SK-N-SH (cell line): ENCODE data around the gene IQSEC1. TPM values are rescaled to one million over a fixed set of nuclear protein-coding genes. Genes with fewer than 3 reads are reported as not detected.

Experiments used
- CTCF ChIA-PET: fragments of 300-600, 350-600 bp; formaldehyde crosslinking; extraction: SDS; loops from one replicate; lab custom pipeline; 2021; lab: Yijun Ruan, JAX
- POLR2A ChIA-PET: fragments of 350-600 bp; sonication (Branson Sonifier 250); formaldehyde crosslinking; extraction: SDS; loops from one replicate; lab custom pipeline; 2020; ENCODE audit warnings: antibody characterized with exemption, inconsistent platforms; lab: Yijun Ruan, JAX
- DNase-seq: peaks from one replicate; pipeline ENCODE4 v3.0.0; 2012
- H2AFZ ChIP-seq: fragments of 200-600 bp; sonication (generic); 2 replicates; pipeline ENCODE4 v1.8.1; 2016; ENCODE audit warnings: antibody characterized with exemption, mild to moderate bottlenecking, low read depth
- H3F3A ChIP-seq: fragments of 200-600 bp; sonication (generic); replicated peaks from 2 replicates; pipeline ENCODE3; 2016; ENCODE audit warnings: antibody characterized with exemption, mild to moderate bottlenecking; ENCODE audit not compliant: insufficient read depth
- H3K27ac ChIP-seq, 2 experiments: fragments of 200-500 bp in 1 of 2; fragments of 200-600 bp in 1 of 2; sonication (Bioruptor generic) in 1 of 2; sonication (generic), shearing (Covaris generic) in 1 of 2; 2 replicates each; pipeline versions ENCODE4 v1.5.1 to v1.6.1; 2014 to 2016; ENCODE audit warnings: low read depth in 2 of 2, inconsistent platforms in 1 of 2, low read length in 1 of 2, mild to moderate bottlenecking in 1 of 2, mixed read lengths in 1 of 2
- H3K27me3 ChIP-seq: fragments of 200-600 bp; sonication (generic), shearing (Covaris generic); 2 replicates; pipeline ENCODE4 v1.6.1; 2016; ENCODE audit warnings: mixed run types; ENCODE audit not compliant: insufficient read depth
- H3K36me3 ChIP-seq, 2 experiments: fragments of 200-500 bp in 1 of 2; fragments of 200-600 bp in 1 of 2; sonication (Bioruptor generic) in 1 of 2; sonication (generic) in 1 of 2; replicated peaks in 1 of 2; 2 replicates each; pipeline versions ENCODE3 to v1.5.1; 2014 to 2016; ENCODE audit warnings: low read length in 1 of 2, mild to moderate bottlenecking in 1 of 2; ENCODE audit not compliant: insufficient read depth in 2 of 2, control insufficient read depth in 1 of 2
- H3K4me1 ChIP-seq, 2 experiments: fragments of 200-500 bp in 1 of 2; fragments of 200-600 bp in 1 of 2; sonication (Bioruptor generic) in 1 of 2; sonication (generic), shearing (Covaris generic) in 1 of 2; 2 replicates each; pipeline versions ENCODE4 v1.5.1 to v1.6.1; 2014 to 2016; ENCODE audit warnings: low read depth in 1 of 2, low read length in 1 of 2, mixed run types in 1 of 2; ENCODE audit not compliant: insufficient read depth in 2 of 2, control insufficient read depth in 1 of 2
- H3K4me2 ChIP-seq: fragments of 200-600 bp; sonication (generic), shearing (Covaris generic); 2 replicates; pipeline ENCODE4 v1.6.1; 2017; ENCODE audit warnings: mixed run types
- H3K4me3 ChIP-seq, 2 experiments: fragments of 200-500 bp in 1 of 2; fragments of 200-600 bp in 1 of 2; sonication (Bioruptor generic) in 1 of 2; sonication (generic), shearing (Covaris generic) in 1 of 2; 2 replicates each; pipeline versions ENCODE4 v1.5.1 to v1.8.1; 2014 to 2016; ENCODE audit warnings: low read depth in 2 of 2, inconsistent platforms in 1 of 2, low read length in 1 of 2, mild to moderate bottlenecking in 1 of 2, mixed read lengths in 1 of 2, moderate library complexity in 1 of 2
- H3K79me2 ChIP-seq: fragments of 200-600 bp; sonication (generic); 2 replicates; pipeline ENCODE4 v1.8.1; 2017; ENCODE audit warnings: mild to moderate bottlenecking; ENCODE audit not compliant: insufficient read depth
- H3K9ac ChIP-seq: fragments of 200-600 bp; sonication (generic); 2 replicates; pipeline ENCODE4 v1.6.1; 2017; ENCODE audit warnings: mixed run types
- H3K9me2 ChIP-seq: fragments of 200-600 bp; sonication (generic); 2 replicates; pipeline ENCODE4 v1.6.1; 2017; ENCODE audit warnings: mixed run types
- H3K9me3 ChIP-seq: fragments of 200-600 bp; sonication (generic); 2 replicates; pipeline ENCODE4 v1.6.1; 2017; ENCODE audit warnings: mixed run types, mild to moderate bottlenecking, moderate library complexity
- H4K20me1 ChIP-seq: fragments of 200-600 bp; sonication (generic); 2 replicates; pipeline ENCODE4 v1.6.1; 2017; ENCODE audit warnings: mild to moderate bottlenecking, mixed run types; ENCODE audit not compliant: insufficient read depth
- EP300 ChIP-seq, 2 experiments: IDR thresholded peaks; 2 replicates each; pipeline versions ENCODE4 v1.4.0 to v1.6.1; 2012; ENCODE audit warnings: borderline replicate concordance in 1 of 2, low read depth in 1 of 2, low read length in 1 of 2
- EZH2phosphoT487 ChIP-seq: fragments of 200-600 bp; sonication (generic); IDR thresholded peaks from 2 replicates; pipeline ENCODE4 v1.6.1; 2017; ENCODE audit warnings: low read depth, mixed run types, mild to moderate bottlenecking, antibody characterized with exemption, moderate library complexity, borderline replicate concordance
- JUND ChIP-seq: IDR thresholded peaks from 2 replicates; pipeline ENCODE4 v1.4.0; 2012
- MEF2A ChIP-seq: IDR thresholded peaks from 2 replicates; pipeline ENCODE4 v1.4.0; 2012; ENCODE audit warnings: low read depth, borderline replicate concordance
- POLR2AphosphoS5 ChIP-seq: IDR thresholded peaks from 2 replicates; pipeline ENCODE4 v1.6.1; 2012; ENCODE audit warnings: low read depth, low read length
- WGBS: methylation state at CpG from one replicate; pipeline ENCODE4 v1.1.6; 2017; ENCODE audit warnings: low lambda C conversion rate; 5-methylcytosine and 5-hydroxymethylcytosine counted together
- polyA plus RNA-seq, 3 experiments: library from polyadenylated mRNA; depleted of rRNA; stranded (reverse); fragments of >200 nt; gene quantifications; 2 replicates each; pipeline ENCODE4 v1.2.3, GENCODE V29; 2012
- TF ChIP-seq, protein P1 (sequence below): fragments of 200-600 bp; sonication (generic); IDR thresholded peaks from 2 replicates; pipeline ENCODE4 v1.6.1; 2017; ENCODE audit warnings: antibody characterized with exemption, mild to moderate bottlenecking, moderate library complexity
- TF ChIP-seq, protein P2 (sequence below): IDR thresholded peaks from 2 replicates; pipeline ENCODE4 v1.4.0; 2012; ENCODE audit warnings: low read depth

The IQSEC1 gene
- polyA plus RNA-seq, 1 of the 3 experiments (the other 2 are of a cell fraction), result 6.2 TPM

DNA sequence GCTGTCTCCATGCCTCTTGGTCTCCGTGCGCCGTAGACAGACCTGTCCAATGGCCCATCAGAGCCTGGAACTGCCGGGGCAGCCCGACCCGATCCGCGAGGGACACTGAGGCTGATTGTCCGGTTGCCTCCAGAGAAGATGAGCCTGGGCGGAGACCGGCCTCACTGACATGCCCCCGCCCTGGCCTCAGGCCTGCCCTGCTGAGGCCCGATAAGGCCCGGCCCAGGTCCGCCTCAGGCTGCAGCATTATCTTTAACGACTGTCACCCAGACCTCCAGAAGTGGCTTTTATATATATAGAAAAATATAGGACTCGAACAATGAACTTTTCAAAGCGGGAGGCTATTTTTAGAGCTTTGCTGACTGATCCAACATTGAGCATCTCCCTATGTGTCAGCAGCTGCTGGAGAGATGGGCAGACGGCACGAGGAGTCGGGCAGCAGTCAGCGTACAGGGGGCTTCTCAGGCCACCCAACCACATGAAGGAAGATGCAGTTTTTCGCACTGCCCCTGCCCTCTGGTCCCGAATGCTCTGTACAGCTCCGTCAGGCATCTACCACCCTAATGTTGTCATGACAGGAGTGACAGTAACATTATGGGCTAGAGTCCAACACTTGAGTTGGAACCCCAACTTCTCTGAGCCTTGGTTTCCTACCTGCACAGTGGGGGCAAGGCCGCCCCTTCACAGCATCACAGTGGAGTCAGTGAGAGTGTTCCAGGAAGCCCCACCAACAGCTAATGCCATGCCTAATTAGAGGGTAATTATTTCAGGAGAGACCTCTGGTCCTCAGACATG lies 119.8 kb downstream of the IQSEC1 start:
- TF ChIP-seq EP300 (IDR thresholded peaks at IDR 0.05; ENCODE audit: borderline replicate concordance in 1 of 2, low read depth in 1 of 2, low read length in 1 of 2), result no peak
- no peak for TF ChIP-seq JUND
- TF ChIP-seq MEF2A, result no peak
- TF ChIP-seq, protein P1, sequence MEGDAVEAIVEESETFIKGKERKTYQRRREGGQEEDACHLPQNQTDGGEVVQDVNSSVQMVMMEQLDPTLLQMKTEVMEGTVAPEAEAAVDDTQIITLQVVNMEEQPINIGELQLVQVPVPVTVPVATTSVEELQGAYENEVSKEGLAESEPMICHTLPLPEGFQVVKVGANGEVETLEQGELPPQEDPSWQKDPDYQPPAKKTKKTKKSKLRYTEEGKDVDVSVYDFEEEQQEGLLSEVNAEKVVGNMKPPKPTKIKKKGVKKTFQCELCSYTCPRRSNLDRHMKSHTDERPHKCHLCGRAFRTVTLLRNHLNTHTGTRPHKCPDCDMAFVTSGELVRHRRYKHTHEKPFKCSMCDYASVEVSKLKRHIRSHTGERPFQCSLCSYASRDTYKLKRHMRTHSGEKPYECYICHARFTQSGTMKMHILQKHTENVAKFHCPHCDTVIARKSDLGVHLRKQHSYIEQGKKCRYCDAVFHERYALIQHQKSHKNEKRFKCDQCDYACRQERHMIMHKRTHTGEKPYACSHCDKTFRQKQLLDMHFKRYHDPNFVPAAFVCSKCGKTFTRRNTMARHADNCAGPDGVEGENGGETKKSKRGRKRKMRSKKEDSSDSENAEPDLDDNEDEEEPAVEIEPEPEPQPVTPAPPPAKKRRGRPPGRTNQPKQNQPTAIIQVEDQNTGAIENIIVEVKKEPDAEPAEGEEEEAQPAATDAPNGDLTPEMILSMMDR, result no peak
- TF ChIP-seq, all 33 proteins: peak for 0
- H3F3A ChIP-seq, result no peaks in the 10 kb centered on the region
- no peak overlapping the region; a peak in 1 of 4 replicates for H3K27ac ChIP-seq
- H3K27me3 ChIP-seq, result no peaks in the 10 kb centered on the region
- H4K20me1 ChIP-seq, result peaks cover 61% of the 10 kb centered on the region
- no peaks in the 10 kb centered on the region for H3K36me3 ChIP-seq
- H3K4me1 ChIP-seq, result peaks cover 25 to 66% of the 10 kb centered on the region in 2 experiments; a peak in 3 of 4 replicates
- H3K9me3 ChIP-seq, result no peaks in the 10 kb centered on the region
- no peak overlapping the region for H3K4me2 ChIP-seq
- WGBS, result 89% methylated on average over 7 of the region's 26 CpGs
- H3K4me3 ChIP-seq, result no peak overlapping the region
- ChIA-PET POLR2A (no interaction called here), CTCF (interaction anchor here (2.0 to 5.3 kb wide), 3 partner anchors 30 to 63 kb away, joined by 5 to 32 read pairs (median 5); no protein-coding TSS in a partner anchor)
- no peak overlapping the region for H2AFZ ChIP-seq
- H3K79me2 ChIP-seq, result peaks cover 69% of the 10 kb centered on the region; the same call in 1 of the 2 replicates
- no peaks in the 10 kb centered on the region for H3K9me2 ChIP-seq
- DNase-seq, result no peak
- no peak overlapping the region for H3K9ac ChIP-seq

DNA sequence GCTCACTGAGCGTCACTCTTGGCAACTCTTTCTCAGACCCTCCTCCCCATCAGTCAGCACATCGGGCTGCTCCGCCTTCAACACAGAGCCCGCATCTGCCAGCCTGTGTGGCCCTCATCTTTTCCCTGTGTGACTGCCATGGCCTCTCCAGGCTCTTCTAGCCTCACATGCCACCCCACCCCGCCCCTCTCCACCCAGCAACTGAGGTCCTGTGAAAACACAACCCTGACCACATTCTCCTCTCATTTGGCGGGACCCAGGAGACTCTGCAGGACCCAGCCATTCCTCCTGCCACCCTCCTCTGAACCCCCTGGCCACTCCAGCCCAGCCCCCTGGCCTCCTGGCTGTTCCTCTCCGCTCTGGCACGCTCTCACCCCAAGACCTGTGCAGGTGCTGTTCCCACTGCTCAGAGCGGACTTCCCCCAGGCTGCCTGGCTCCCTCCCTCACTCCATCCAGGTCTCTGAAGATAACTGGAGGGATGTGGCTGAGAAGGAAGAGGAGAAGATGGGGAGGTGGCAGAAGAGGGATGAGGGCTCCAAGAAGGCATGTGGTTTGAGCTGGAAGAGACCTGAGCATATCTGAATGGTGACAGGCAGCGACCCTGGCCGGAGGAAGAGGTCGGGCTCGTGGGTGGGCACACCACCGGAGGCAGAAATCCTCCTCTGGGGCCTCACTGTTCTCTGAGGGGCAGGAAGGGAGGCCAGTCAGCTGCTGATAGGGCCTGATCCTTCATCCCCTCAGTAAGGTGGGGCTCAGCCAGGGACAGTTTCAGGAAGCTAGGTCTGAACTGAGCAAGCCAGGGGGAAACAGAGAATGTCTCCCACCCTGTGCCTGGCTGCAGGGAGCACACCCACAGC lies 120.7 kb downstream of the IQSEC1 start:
- CTCF ChIA-PET, result interaction anchor here (1.0 to 5.3 kb wide), 2 partner anchors 21 to 31 kb away, joined by 4 to 32 read pairs; no protein-coding TSS in a partner anchor
- peaks cover 33 to 68% of the 10 kb centered on the region in 2 experiments; a peak in 3 of 4 replicates for H3K4me1 ChIP-seq
- no peak overlapping the region for H3K4me2 ChIP-seq
- peaks cover 64% of the 10 kb centered on the region; the same call in 1 of the 2 replicates for H3K79me2 ChIP-seq
- H3K36me3 ChIP-seq, result no peaks in the 10 kb centered on the region
- TF ChIP-seq, protein P2, sequence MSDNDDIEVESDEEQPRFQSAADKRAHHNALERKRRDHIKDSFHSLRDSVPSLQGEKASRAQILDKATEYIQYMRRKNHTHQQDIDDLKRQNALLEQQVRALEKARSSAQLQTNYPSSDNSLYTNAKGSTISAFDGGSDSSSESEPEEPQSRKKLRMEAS, result no peak
- TF ChIP-seq EZH2phosphoT487 (no peak), POLR2AphosphoS5 (no peak)
- TF ChIP-seq, all 33 proteins: peak for 0
- no peaks in the 10 kb centered on the region for H3K9me2 ChIP-seq
- no peak overlapping the region for H3K9ac ChIP-seq
- no peaks in the 10 kb centered on the region for H3K27me3 ChIP-seq
- no peak overlapping the region for H3K27ac ChIP-seq
- no peak for DNase-seq
- no peak overlapping the region for H3K4me3 ChIP-seq
- no peaks in the 10 kb centered on the region for H3F3A ChIP-seq
- POLR2A ChIA-PET, result no interaction called here
- H4K20me1 ChIP-seq, result peaks cover 56% of the 10 kb centered on the region
- 97% methylated on average over 14 of the region's 14 CpGs for WGBS
- H3K9me3 ChIP-seq, result no peaks in the 10 kb centered on the region
- no peak overlapping the region for H2AFZ ChIP-seq
